ENCODE data around the gene MAPKAPK3. TPM values are rescaled to one million over a fixed set of nuclear protein-coding genes. Genes with fewer than 3 reads are reported as not detected.
A peak's percentile ranks its signal among the peaks of the same experiment; 100 is the strongest.

Gene MAPKAPK3
- total RNA-seq, 1 donor from 2014 or later, result 38.1 TPM

DNA sequence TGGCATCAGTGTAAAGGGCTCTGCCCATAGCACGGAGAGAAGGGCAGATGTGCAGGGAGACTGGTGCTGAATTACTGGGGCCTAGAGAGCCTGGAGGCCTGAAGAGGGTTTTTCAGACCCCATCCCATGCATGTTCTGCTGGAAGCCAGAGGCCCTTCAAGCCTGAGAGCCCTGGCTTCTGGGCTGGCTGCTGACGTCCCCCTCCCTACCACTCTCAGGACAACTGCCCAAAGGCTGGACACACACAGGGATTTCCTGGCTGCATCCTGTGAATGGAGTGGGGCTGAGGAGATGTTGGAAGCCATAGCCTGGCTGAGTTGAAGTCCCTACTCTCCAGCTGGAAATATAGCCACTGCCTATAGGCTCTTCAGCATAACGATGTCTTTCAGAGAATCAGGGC, 40.9 kb downstream of the MAPKAPK3 start:
- Histone ChIP-seq H3K36me3 (no peaks in the 10 kb centered on the region), H3K27me3 (no peaks in the 10 kb centered on the region), H3K27ac (no peak overlapping the region), H3K4me1 (no peaks in the 10 kb centered on the region), H3K4me3 (no peak overlapping the region), H3K9me3 (no peaks in the 10 kb centered on the region)
- no peak for DNase-seq (ENCODE audit: extremely low spot score in 2 of 2)
- TF ChIP-seq, protein P1, sequence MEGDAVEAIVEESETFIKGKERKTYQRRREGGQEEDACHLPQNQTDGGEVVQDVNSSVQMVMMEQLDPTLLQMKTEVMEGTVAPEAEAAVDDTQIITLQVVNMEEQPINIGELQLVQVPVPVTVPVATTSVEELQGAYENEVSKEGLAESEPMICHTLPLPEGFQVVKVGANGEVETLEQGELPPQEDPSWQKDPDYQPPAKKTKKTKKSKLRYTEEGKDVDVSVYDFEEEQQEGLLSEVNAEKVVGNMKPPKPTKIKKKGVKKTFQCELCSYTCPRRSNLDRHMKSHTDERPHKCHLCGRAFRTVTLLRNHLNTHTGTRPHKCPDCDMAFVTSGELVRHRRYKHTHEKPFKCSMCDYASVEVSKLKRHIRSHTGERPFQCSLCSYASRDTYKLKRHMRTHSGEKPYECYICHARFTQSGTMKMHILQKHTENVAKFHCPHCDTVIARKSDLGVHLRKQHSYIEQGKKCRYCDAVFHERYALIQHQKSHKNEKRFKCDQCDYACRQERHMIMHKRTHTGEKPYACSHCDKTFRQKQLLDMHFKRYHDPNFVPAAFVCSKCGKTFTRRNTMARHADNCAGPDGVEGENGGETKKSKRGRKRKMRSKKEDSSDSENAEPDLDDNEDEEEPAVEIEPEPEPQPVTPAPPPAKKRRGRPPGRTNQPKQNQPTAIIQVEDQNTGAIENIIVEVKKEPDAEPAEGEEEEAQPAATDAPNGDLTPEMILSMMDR (IDR thresholded peaks at IDR 0.05), result no peak
- no peak for TF ChIP-seq POLR2AphosphoS5 (IDR thresholded peaks at IDR 0.05; ENCODE audit: insufficient read depth in 1 of 2, low read depth in 1 of 2)
- TF ChIP-seq POLR2A (IDR thresholded peaks at IDR 0.05), result no peak
- intact Hi-C loops (cut with DNase I), result no loop called here

DNA sequence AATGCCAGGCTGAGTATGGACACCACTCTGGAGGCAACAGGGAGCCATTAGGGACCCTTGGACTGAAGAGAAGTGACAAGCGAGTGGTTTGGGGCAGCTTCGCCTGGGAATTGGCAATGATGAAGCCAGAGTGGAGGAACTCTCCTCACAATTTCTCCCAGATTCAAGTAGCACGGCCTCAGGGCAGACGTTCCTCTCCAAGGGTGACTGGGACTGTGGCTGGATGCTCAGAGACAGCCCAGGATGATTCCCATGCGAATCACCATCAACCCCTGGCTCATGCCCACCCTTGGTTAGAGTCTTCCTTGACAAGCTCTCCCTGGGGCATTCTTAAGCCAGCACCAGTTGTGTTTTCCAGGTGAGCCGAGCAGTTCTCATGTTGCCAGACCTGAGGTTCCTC, 41.5 kb downstream of the MAPKAPK3 start:
- intact Hi-C loops (cut with DNase I), result no loop called here
- H3K36me3 ChIP-seq, result no peaks in the 10 kb centered on the region
- H3K4me1 ChIP-seq, result no peaks in the 10 kb centered on the region
- H3K4me3 ChIP-seq, result no peak overlapping the region
- H3K27ac ChIP-seq, result no peak overlapping the region
- no peaks in the 10 kb centered on the region for H3K27me3 ChIP-seq
- DNase-seq (ENCODE audit: extremely low spot score in 2 of 2), result no peak
- no peak for TF ChIP-seq POLR2A (IDR thresholded peaks at IDR 0.05)
- TF ChIP-seq, protein P1 (IDR thresholded peaks at IDR 0.05), result no peak
- no peak for TF ChIP-seq POLR2AphosphoS5 (IDR thresholded peaks at IDR 0.05; ENCODE audit: insufficient read depth in 1 of 2, low read depth in 1 of 2)
- H3K9me3 ChIP-seq, result no peaks in the 10 kb centered on the region

DNA sequence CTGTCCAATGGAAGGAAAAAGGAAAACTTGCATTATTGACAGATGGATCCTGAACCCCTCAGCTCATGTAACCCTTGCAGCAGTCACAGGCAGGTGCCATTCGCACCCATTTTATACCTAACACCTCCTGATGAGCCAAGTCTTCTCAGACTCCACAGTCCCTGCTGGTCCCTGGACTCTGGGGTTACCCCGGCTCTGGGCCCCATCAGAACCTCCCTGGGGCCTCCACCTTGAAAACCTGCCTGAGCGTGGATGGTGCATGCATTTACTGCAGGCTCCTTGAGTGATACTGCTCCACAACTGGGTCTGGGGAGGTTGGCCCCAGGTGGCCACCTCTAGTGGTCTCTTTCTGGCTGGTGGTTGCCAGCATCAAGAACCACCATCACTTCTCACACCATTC, 41.9 kb downstream of the MAPKAPK3 start:
- no peak for DNase-seq (ENCODE audit: extremely low spot score in 2 of 2)
- no peaks in the 10 kb centered on the region for H3K36me3 ChIP-seq
- intact Hi-C loops (cut with DNase I), result no loop called here
- no peaks in the 10 kb centered on the region for H3K27me3 ChIP-seq
- no peak overlapping the region for H3K27ac ChIP-seq
- no peaks in the 10 kb centered on the region for H3K4me1 ChIP-seq
- no peak overlapping the region for H3K4me3 ChIP-seq
- TF ChIP-seq, protein P1 (IDR thresholded peaks at IDR 0.05), result no peak
- TF ChIP-seq POLR2AphosphoS5 (IDR thresholded peaks at IDR 0.05; ENCODE audit: insufficient read depth in 1 of 2, low read depth in 1 of 2), result no peak
- TF ChIP-seq POLR2A (IDR thresholded peaks at IDR 0.05), result no peak
- no peaks in the 10 kb centered on the region for H3K9me3 ChIP-seq

DNA sequence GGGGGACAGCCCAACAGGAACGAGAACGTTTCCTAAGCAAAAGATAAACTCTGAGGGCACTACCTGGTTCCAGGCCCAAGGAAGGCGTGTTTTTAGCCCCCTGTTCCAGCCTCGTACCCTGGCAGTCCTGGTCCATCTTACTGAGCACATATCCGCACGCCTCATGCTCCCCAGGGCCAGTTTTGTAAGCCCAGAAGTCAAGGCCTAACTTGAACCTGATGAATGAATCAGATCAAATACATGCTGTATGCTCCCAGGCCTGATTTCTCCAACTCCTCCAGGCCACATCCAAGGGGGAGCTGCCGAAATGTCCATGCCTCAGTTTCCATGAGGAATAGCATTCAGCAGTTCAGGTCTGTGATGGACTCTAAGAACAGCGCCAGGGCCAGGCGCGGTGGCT, 43.4 kb downstream of the MAPKAPK3 start:
- Histone ChIP-seq H3K4me1 (no peaks in the 10 kb centered on the region), H3K9me3 (no peaks in the 10 kb centered on the region), H3K4me3 (no peak overlapping the region), H3K27ac (no peak overlapping the region), H3K27me3 (no peaks in the 10 kb centered on the region), H3K36me3 (no peaks in the 10 kb centered on the region)
- peak in 1 of 2 donors; percentile 46 for DNase-seq (ENCODE audit: extremely low spot score in 2 of 2)
- intact Hi-C loops (cut with DNase I), result no loop called here
- TF ChIP-seq POLR2A (IDR thresholded peaks at IDR 0.05), result no peak
- no peak for TF ChIP-seq POLR2AphosphoS5 (IDR thresholded peaks at IDR 0.05; ENCODE audit: insufficient read depth in 1 of 2, low read depth in 1 of 2)
- TF ChIP-seq, protein P1 (IDR thresholded peaks at IDR 0.05), result no peak

DNA sequence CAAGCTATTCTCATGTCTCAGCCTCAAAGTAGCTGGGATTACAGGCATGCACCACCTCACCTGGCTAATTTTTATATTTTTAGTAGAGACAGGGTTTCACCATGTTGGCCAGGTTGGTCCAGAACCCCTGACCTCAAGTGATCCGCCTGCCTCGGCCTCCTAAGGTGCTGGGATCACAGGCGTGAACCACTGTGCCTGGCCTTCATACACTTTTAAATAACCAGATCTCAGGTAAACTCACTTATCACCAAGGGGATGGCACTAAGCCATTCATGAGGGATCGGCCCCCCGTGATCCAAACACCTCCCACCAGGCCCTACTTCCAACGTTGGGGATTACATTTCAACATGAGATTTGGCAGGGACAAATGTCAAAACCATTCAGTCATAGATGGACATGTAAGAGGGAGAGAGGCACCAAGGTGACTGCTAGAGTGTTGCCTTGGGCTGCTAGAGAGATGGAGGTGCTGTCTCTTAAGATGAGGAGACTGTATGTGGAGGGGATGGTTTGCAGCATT, 44.4 kb downstream of the MAPKAPK3 start:
- Histone ChIP-seq H3K9me3 (no peaks in the 10 kb centered on the region), H3K4me3 (no peak overlapping the region), H3K27me3 (no peaks in the 10 kb centered on the region), H3K36me3 (no peaks in the 10 kb centered on the region), H3K4me1 (no peaks in the 10 kb centered on the region), H3K27ac (no peak overlapping the region)
- intact Hi-C loops (cut with DNase I), result no loop called here
- TF ChIP-seq, protein P1 (IDR thresholded peaks at IDR 0.05), result no peak
- TF ChIP-seq POLR2AphosphoS5 (IDR thresholded peaks at IDR 0.05; ENCODE audit: insufficient read depth in 1 of 2, low read depth in 1 of 2), result no peak
- no peak for TF ChIP-seq POLR2A (IDR thresholded peaks at IDR 0.05)
- DNase-seq (ENCODE audit: extremely low spot score in 2 of 2), result peak; percentile 29 to 43

All from vagina (tissue), 2 donors.